Vagina (tissue), 2 donors: ENCODE measurements around the gene RASSF8.

Source experiments
- CTCF ChIP-seq, 3 experiments: fragments of 450-650 bp in 2 of 3; fragments of 200-600 bp in 1 of 3; sonication (generic) in 1 of 3; IDR thresholded peaks; one replicate each; pipeline ENCODE4 v1.5.1; 2017 to 2019; ENCODE audit warnings: antibody characterized with exemption in 3 of 3, mild to moderate bottlenecking in 2 of 3, moderate library complexity in 2 of 3
- POLR2A ChIP-seq, 2 donors: fragments of 450-650 bp; IDR thresholded peaks; one replicate each; pipeline ENCODE4 v1.6.1; 2017; ENCODE audit warnings: antibody characterized with exemption in 2 of 2, mild to moderate bottlenecking in 2 of 2, moderate library complexity in 2 of 2

- TF ChIP-seq CTCF (IDR thresholded peaks at IDR 0.05), result no peak
- no peak for TF ChIP-seq POLR2A (IDR thresholded peaks at IDR 0.05)
Measured at GRCh38 chr12:25977047-25977446, 18.6 kb downstream of the RASSF8 start.
